Amniotic stem cell (primary cell): ENCODE measurements around the gene SLC2A11.
"Not testable (repeated sequence)": the region's sequence is repeated elsewhere in the genome, so short reads cannot be mapped to it uniquely, and the experiment has no call there.

Source experiments
- DNase-seq: peaks from one replicate; lab custom pipeline; 2025; lab: John Stamatoyannopoulos, UW

SLC2A11 gene

DNA sequence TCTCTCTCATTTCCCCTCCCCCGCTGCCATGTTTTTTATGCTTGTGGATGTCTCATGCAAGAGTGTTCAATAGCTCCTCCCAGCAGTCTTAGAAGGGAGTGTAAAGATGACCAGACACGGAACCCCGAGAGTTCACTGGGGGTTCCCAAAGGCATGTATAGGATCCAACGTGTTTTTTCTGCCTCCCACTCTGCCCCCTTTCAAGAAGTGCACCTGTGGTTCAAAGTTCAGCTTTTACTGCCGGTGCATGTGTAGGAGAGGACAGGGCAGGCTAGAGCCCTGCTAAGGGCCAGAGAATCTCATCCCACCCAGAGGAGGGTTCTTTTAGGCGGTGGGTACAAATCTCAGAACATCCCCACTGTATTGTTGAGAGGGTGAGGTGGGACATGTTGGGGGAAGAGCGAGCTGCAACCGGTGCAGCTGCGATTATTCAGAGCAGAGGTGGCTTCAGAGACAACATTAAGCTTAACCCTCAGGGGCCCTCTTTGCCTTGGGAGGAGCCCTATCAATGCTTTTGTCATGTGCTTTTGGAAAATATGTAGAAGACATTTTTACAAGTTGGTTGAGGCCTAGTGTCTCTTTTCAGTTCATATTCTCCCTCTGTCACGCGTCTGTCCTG, 51.0 kb downstream of the SLC2A11 start:
- DNase-seq = no peak

DNA sequence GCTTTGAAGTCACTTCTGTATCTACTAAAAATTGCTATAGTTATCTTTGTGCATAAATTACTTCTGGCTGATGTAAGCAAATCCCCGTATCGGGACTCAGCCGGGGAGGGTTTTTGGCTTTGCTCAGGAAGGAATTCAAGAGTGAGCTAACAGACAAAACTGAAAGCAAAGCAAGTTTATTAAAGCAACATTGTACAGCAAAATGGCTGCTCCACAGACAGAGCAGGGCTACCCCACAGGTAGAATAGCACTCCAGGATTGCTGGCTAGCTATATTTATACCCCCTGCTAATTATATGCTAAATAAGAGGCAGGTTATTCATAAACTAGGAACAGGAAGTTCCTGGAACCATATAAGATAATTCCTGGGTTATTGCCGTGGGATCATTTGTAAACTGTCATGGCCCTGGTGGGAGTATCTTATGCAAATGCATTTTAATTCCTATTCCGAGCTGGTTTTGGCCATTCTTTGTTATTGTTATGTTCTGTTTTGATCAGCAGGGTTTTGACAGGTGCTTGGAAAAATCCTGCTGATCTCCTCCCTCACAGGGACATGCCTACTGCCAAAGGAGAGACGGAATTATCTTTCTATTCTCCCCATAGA, 51.7 kb downstream of the SLC2A11 start:
- no peak for DNase-seq

- no peak for DNase-seq
Measured at GRCh38 chr22:23910496-23911190, 53.0 kb downstream of the SLC2A11 start.

- DNase-seq = no peak
Measured at GRCh38 chr22:23911318-23911980, 53.8 kb downstream of the SLC2A11 start.

GRCh38 chr22:23912293-23912903, 54.7 kb downstream of the SLC2A11 start:
- no peak for DNase-seq

- no peak for DNase-seq
Measured at GRCh38 chr22:23913306-23913660, 55.6 kb downstream of the SLC2A11 start.

DNA sequence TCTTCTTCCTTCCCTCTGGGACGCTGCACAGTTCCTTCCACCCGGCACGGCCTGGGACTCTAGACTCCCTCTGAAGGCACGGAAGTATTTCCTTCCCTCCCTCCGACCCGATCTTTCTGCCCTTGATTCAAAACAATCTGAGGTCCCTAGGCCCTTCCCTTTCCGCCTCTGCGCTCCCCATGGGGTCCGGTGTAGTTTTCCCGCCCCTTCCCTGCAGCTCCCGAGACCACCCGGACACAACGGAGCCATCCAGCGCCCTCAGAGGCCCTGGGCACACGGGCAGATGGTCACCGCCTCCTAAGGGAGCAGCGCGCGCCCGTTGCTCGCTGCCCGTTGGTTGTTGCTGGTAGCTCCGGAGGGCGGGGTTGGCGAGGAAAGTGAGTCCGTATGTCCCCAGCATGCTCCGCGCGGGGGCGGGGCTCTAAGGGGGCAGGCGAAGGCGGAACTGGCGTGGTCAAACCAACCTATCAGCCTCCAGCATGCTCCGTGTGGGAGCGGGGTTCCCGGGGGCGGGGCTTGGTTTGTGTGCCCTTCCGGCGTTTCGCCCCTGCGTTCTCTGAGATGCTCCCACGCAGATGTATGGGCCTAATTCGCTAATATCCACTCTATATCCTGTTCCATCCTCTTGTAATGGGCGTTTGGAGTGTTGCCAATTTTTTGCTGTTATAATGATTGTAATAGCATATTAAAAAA, 56.1 kb downstream of the SLC2A11 start:
- DNase-seq = peak; percentile 99

DNA sequence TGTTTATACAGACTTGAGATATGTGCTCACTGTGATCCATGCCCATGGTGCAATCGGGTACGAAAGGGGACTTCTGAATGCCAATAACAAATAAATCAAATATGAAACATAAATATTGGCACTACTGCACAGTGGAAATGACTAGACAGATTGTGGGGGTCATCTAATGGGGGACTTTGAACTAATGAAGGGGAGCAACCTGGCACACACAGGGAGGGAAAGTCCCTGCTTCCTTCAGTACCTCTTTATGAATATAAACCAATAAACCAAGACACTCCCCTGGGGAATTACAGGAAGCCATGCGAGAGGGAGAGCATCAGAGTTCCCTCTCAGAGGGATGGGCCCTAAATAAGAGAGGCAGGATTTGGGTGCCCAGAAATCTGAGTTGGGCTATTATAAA, 57.6 kb downstream of the SLC2A11 start:
- no peak for DNase-seq

GRCh38 chr22:23920267-23920611, 62.6 kb downstream of the SLC2A11 start:
- not testable (repeated sequence) for DNase-seq

DNA sequence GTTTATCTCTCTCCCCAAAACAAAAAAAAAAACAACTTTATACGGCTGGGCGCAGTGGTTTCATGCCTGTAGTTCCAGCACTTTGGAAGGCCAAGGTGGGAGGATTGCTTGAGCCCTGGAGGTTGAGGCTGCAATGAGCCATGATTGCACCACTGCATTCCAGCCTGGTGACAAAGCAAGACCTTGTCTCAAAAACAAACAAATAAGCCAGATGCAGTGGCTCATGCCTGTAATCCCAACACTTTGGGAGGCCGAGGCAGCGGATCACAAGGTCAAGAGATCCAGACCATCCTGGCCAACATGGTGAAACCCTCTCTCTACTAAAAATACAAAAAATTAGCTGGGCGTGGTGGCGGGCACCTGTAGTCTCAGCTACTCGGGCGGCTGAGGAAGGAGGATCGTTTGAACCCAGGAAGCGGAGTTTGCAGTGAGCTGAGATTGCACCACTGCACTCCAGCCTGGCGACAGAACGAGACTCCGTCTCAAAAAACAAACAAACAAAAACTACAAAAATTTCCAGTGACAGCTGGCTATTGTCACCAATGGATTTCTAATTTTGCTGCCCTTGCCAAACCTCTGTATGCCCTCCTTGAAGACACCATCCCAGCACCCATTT, 64.0 kb downstream of the SLC2A11 start:
- not testable (repeated sequence) for DNase-seq

GRCh38 chr22:23922921-23923320, 65.2 kb downstream of the SLC2A11 start:
- DNase-seq = no peak

- no peak for DNase-seq
Measured at GRCh38 chr22:23925020-23925606, 67.4 kb downstream of the SLC2A11 start.

GRCh38 chr22:23926561-23926960, 68.9 kb downstream of the SLC2A11 start:
- no peak for DNase-seq
